ENCODE measurements around the gene STARD13. TPM values are rescaled to one million over a fixed set of nuclear protein-coding genes. Genes with fewer than 3 reads are reported as not detected.

Gene STARD13
- total RNA-seq, 1 donor from 2014 or later: 37.6 TPM

GRCh38 chr13:33322543-33322809 is 36.9 kb upstream of the STARD13 start:
- no peaks in the 10 kb centered on the region for H3K27me3 Mint-ChIP-seq (ENCODE audit: low read depth)
- H3K4me1 Mint-ChIP-seq (ENCODE audit: low read depth): peaks cover 39% of the 10 kb centered on the region
- H3K4me3 Mint-ChIP-seq (ENCODE audit: unreplicated experiment): no peak overlapping the region
- TF ChIP-seq CTCF (IDR thresholded peaks at IDR 0.05): no peak
- DNase-seq (ENCODE audit: low spot score): no peak
- peaks cover 14% of the 10 kb centered on the region for H3K9me3 Mint-ChIP-seq (ENCODE audit: low read depth)
- no peak overlapping the region for H3K27ac Mint-ChIP-seq (ENCODE audit: unreplicated experiment)
- H3K36me3 Mint-ChIP-seq (ENCODE audit: low read depth): no peaks in the 10 kb centered on the region

GRCh38 chr13:33321686-33322542 is 36.4 kb upstream of the STARD13 start:
- Mint-ChIP-seq H3K27me3 (ENCODE audit: low read depth) (no peaks in the 10 kb centered on the region), H3K27ac (ENCODE audit: unreplicated experiment) (no peak overlapping the region), H3K4me1 (ENCODE audit: low read depth) (peaks cover 44% of the 10 kb centered on the region), H3K4me3 (ENCODE audit: unreplicated experiment) (no peak overlapping the region), H3K36me3 (ENCODE audit: low read depth) (no peaks in the 10 kb centered on the region), H3K9me3 (ENCODE audit: low read depth) (peaks cover 18% of the 10 kb centered on the region)
- TF ChIP-seq CTCF (IDR thresholded peaks at IDR 0.05): no peak
- no peak for DNase-seq (ENCODE audit: low spot score)

- TF ChIP-seq CTCF (IDR thresholded peaks at IDR 0.05): no peak
- Mint-ChIP-seq H3K36me3 (ENCODE audit: low read depth) (no peaks in the 10 kb centered on the region), H3K27ac (ENCODE audit: unreplicated experiment) (no peak overlapping the region), H3K9me3 (ENCODE audit: low read depth) (peaks cover 18% of the 10 kb centered on the region), H3K4me1 (ENCODE audit: low read depth) (peaks cover 39% of the 10 kb centered on the region), H3K4me3 (ENCODE audit: unreplicated experiment) (no peak overlapping the region), H3K27me3 (ENCODE audit: low read depth) (no peaks in the 10 kb centered on the region)
- no peak for DNase-seq (ENCODE audit: low spot score)
These were observed 34.3 kb upstream of the STARD13 start for GRCh38 chr13:33319859-33320258.

- H3K9me3 Mint-ChIP-seq (ENCODE audit: low read depth): peaks cover 18% of the 10 kb centered on the region
- no peak overlapping the region for H3K4me3 Mint-ChIP-seq (ENCODE audit: unreplicated experiment)
- H3K36me3 Mint-ChIP-seq (ENCODE audit: low read depth): no peaks in the 10 kb centered on the region
- no peaks in the 10 kb centered on the region for H3K27me3 Mint-ChIP-seq (ENCODE audit: low read depth)
- DNase-seq (ENCODE audit: low spot score): no peak
- no peak for TF ChIP-seq CTCF (IDR thresholded peaks at IDR 0.05)
- H3K4me1 Mint-ChIP-seq (ENCODE audit: low read depth): peaks cover 28% of the 10 kb centered on the region
- no peak overlapping the region for H3K27ac Mint-ChIP-seq (ENCODE audit: unreplicated experiment)
These were observed 33.2 kb upstream of the STARD13 start for GRCh38 chr13:33318744-33319143.

- peaks cover 21% of the 10 kb centered on the region for H3K4me1 Mint-ChIP-seq (ENCODE audit: low read depth)
- peaks cover 18% of the 10 kb centered on the region for H3K9me3 Mint-ChIP-seq (ENCODE audit: low read depth)
- H3K4me3 Mint-ChIP-seq (ENCODE audit: unreplicated experiment): no peak overlapping the region
- DNase-seq (ENCODE audit: low spot score): no peak
- H3K27ac Mint-ChIP-seq (ENCODE audit: unreplicated experiment): no peak overlapping the region
- no peak for TF ChIP-seq CTCF (IDR thresholded peaks at IDR 0.05)
- H3K36me3 Mint-ChIP-seq (ENCODE audit: low read depth): no peaks in the 10 kb centered on the region
- no peaks in the 10 kb centered on the region for H3K27me3 Mint-ChIP-seq (ENCODE audit: low read depth)
These were observed 32.5 kb upstream of the STARD13 start for GRCh38 chr13:33318037-33318436.

Measured in chondrocyte (in vitro differentiated cells).